CD14-positive monocyte (primary cell): ENCODE results near the gene RNF175. TPM values are rescaled to one million over a fixed set of nuclear protein-coding genes. Genes with fewer than 3 reads are reported as not detected.
A peak's percentile ranks its signal among the peaks of the same experiment; 100 is the strongest.

Experiments used
- DNase-seq, 3 donors: peaks; one replicate each; pipeline ENCODE4 v3.0.0-alpha.2; 2011 to 2022
- H2AFZ ChIP-seq: 2 replicates; pipeline ENCODE4 v1.6.0; 2012; ENCODE audit warnings: mild to moderate bottlenecking, low read depth, low read length, inconsistent platforms; ENCODE audit not compliant: insufficient read depth, poor library complexity, severe bottlenecking
- H3K27ac ChIP-seq, 2 donors: 1 replicate in 1 of 2; 2 replicates in 1 of 2; pipeline ENCODE4 v1.5.1; 2012 to 2013; ENCODE audit warnings: low read length in 2 of 2, control low read depth in 1 of 2, inconsistent platforms in 1 of 2, low read depth in 1 of 2, mild to moderate bottlenecking in 1 of 2
- H3K27me3 ChIP-seq, 2 donors: one replicate each; pipeline versions ENCODE4 v1.6.0 to v1.6.1; 2011 to 2013; ENCODE audit warnings: low read length in 2 of 2; ENCODE audit not compliant: control insufficient read depth in 2 of 2, insufficient read depth in 2 of 2
- H3K36me3 ChIP-seq, 2 donors: replicated peaks in 1 of 2; 1 replicate in 1 of 2; 2 replicates in 1 of 2; pipeline versions ENCODE4 v1.5.1 to v1.6.1; 2012 to 2013; ENCODE audit warnings: low read length in 2 of 2, control low read depth in 1 of 2, inconsistent platforms in 1 of 2, mild to moderate bottlenecking in 1 of 2; ENCODE audit not compliant: insufficient read depth in 2 of 2, control insufficient read depth in 1 of 2
- H3K4me1 ChIP-seq, 2 donors: 1 replicate in 1 of 2; 2 replicates in 1 of 2; pipeline versions ENCODE4 v1.5.1 to v1.6.1; 2012 to 2013; ENCODE audit warnings: low read length in 2 of 2, control low read depth in 1 of 2, inconsistent platforms in 1 of 2, mild to moderate bottlenecking in 1 of 2, moderate library complexity in 1 of 2; ENCODE audit not compliant: insufficient read depth in 2 of 2, control insufficient read depth in 1 of 2
- H3K4me2 ChIP-seq: replicated peaks from 2 replicates; pipeline ENCODE3; 2012; ENCODE audit warnings: low read length, moderate library complexity, mild to moderate bottlenecking; ENCODE audit not compliant: poor library complexity, severe bottlenecking; ENCODE audit errors: extremely low read depth
- H3K4me3 ChIP-seq, 3 experiments: fragments of 200-600 bp in 1 of 3; sonication (generic) in 1 of 3; replicated peaks in 1 of 3; 1 replicate in 2 of 3; 2 replicates in 1 of 3; pipeline ENCODE4 v1.5.1; 2011 to 2013; ENCODE audit warnings: low read length in 3 of 3, mild to moderate bottlenecking in 3 of 3, control low read depth in 2 of 3, low read depth in 2 of 3, inconsistent platforms in 1 of 3, moderate library complexity in 1 of 3
- H3K79me2 ChIP-seq: 2 replicates; pipeline ENCODE4 v1.6.0; 2012; ENCODE audit warnings: mild to moderate bottlenecking, control low read depth, inconsistent platforms, low read length, moderate library complexity; ENCODE audit not compliant: insufficient read depth
- H3K9ac ChIP-seq: 2 replicates; pipeline ENCODE4 v1.6.0; 2017; ENCODE audit warnings: low read length, mild to moderate bottlenecking; ENCODE audit not compliant: insufficient read depth, poor library complexity, severe bottlenecking
- H3K9me3 ChIP-seq, 2 donors: replicated peaks in 1 of 2; 1 replicate in 1 of 2; 2 replicates in 1 of 2; pipeline versions ENCODE4 v1.5.1 to v1.6.1; 2012 to 2013; ENCODE audit warnings: low read length in 2 of 2, control low read depth in 1 of 2; ENCODE audit not compliant: control insufficient read depth in 1 of 2, insufficient read depth in 1 of 2
- H4K20me1 ChIP-seq: 2 replicates; pipeline ENCODE4 v1.6.0; 2012; ENCODE audit warnings: mild to moderate bottlenecking, low read length, control low read depth, moderate library complexity; ENCODE audit not compliant: insufficient read depth
- H3K27ac Mint-ChIP-seq, 7 donors: one replicate each; pipeline ENCODE4 v1.8.0; 2020; ENCODE audit warnings: mild to moderate bottlenecking in 7 of 7, mixed read lengths in 7 of 7, moderate library complexity in 6 of 7, inconsistent platforms in 2 of 7
- H3K27me3 Mint-ChIP-seq, 3 donors: one replicate each; pipeline ENCODE4 v1.8.0; 2021 to 2022; ENCODE audit warnings: low read depth in 3 of 3, mild to moderate bottlenecking in 3 of 3, mixed read lengths in 3 of 3, moderate library complexity in 3 of 3, inconsistent platforms in 1 of 3
- H3K36me3 Mint-ChIP-seq, 2 donors: one replicate each; pipeline ENCODE4 v1.8.0; 2020; ENCODE audit warnings: mixed read lengths in 2 of 2, inconsistent platforms in 1 of 2, mild to moderate bottlenecking in 1 of 2
- H3K4me1 Mint-ChIP-seq: one replicate; pipeline ENCODE4 v1.8.0; 2020; ENCODE audit warnings: mild to moderate bottlenecking, mixed read lengths
- H3K4me3 Mint-ChIP-seq, 2 donors: one replicate each; pipeline ENCODE4 v1.8.0; 2020; ENCODE audit warnings: mild to moderate bottlenecking in 2 of 2, mixed read lengths in 2 of 2, moderate library complexity in 1 of 2
- H3K9me3 Mint-ChIP-seq, 7 donors: one replicate each; pipeline ENCODE4 v1.8.0; 2020 to 2022; ENCODE audit warnings: mixed read lengths in 7 of 7, mild to moderate bottlenecking in 6 of 7, moderate library complexity in 6 of 7, inconsistent platforms in 2 of 7
- WGBS: methylation state at CpG from one replicate; pipeline ENCODE4 v1.1.5; 2013; ENCODE audit warnings: missing lambda C conversion rate; ENCODE audit not compliant: insufficient coverage; 5-methylcytosine and 5-hydroxymethylcytosine counted together
- intact Hi-C, 2 donors: fragments of 100-400 bp; cut with micrococcal nuclease; formaldehyde crosslinking; loops; one replicate each; pipeline versions ENCODE4 v1.15.0 to v1.15.1; 2023
- polyA plus RNA-seq, 3 donors: library from polyadenylated mRNA; depleted of rRNA in 1 of 3; unstranded in 2 of 3; stranded (reverse) in 1 of 3; fragments of 300-500 nt in 2 of 3; fragments of >200 nt in 1 of 3; fragmentation: Illumina TruSeq in 2 of 3; gene quantifications; 1 replicate in 2 of 3; 2 replicates in 1 of 3; pipeline ENCODE4 v1.2.3, GENCODE V29; 2012 to 2021
- TF ChIP-seq, protein P1 (sequence below): fragments of 200-600 bp; IDR thresholded peaks from one replicate; pipeline ENCODE4 v1.8.0; 2022; ENCODE audit warnings: antibody characterized with exemption, mild to moderate bottlenecking

Gene RNF175
- polyA plus RNA-seq, 3 donors, result 0.36 to 0.91 (median 0.55) TPM

GRCh38 chr4:153790500-153790865 is 30.7 kb upstream of the RNF175 start:
- H3K9ac ChIP-seq, result no peak overlapping the region
- Mint-ChIP-seq H3K4me1 (peaks cover 55% of the 10 kb centered on the region), H3K36me3 (peaks cover 4 to 12% of the 10 kb centered on the region in 2 donors), H3K9me3 (peaks cover 0 to 35% (median 20%) of the 10 kb centered on the region in 7 donors), H3K27me3 (peaks cover 88 to 99% (median 98%) of the 10 kb centered on the region in 3 donors), H3K4me3 (peak overlapping the region in 1 of 2 donors; percentile 85), H3K27ac (no peak overlapping the region)
- no peaks in the 10 kb centered on the region for H3K36me3 ChIP-seq
- peak overlapping the region; percentile 60 for H3K4me2 ChIP-seq
- peak overlapping the region; percentile 54 for H2AFZ ChIP-seq
- peaks cover 91 to 99% of the 10 kb centered on the region in 2 donors for H3K27me3 ChIP-seq
- 12% methylated on average over 5 of the region's 10 CpGs for WGBS
- no peaks in the 10 kb centered on the region for H3K79me2 ChIP-seq
- H3K27ac ChIP-seq, result no peak overlapping the region
- DNase-seq, result no peak
- TF ChIP-seq, protein P1, sequence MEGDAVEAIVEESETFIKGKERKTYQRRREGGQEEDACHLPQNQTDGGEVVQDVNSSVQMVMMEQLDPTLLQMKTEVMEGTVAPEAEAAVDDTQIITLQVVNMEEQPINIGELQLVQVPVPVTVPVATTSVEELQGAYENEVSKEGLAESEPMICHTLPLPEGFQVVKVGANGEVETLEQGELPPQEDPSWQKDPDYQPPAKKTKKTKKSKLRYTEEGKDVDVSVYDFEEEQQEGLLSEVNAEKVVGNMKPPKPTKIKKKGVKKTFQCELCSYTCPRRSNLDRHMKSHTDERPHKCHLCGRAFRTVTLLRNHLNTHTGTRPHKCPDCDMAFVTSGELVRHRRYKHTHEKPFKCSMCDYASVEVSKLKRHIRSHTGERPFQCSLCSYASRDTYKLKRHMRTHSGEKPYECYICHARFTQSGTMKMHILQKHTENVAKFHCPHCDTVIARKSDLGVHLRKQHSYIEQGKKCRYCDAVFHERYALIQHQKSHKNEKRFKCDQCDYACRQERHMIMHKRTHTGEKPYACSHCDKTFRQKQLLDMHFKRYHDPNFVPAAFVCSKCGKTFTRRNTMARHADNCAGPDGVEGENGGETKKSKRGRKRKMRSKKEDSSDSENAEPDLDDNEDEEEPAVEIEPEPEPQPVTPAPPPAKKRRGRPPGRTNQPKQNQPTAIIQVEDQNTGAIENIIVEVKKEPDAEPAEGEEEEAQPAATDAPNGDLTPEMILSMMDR, result no peak
- intact Hi-C loops, result no loop called here
- H4K20me1 ChIP-seq, result no peaks in the 10 kb centered on the region
- peaks cover 27 to 46% of the 10 kb centered on the region in 2 donors for H3K4me1 ChIP-seq
- H3K9me3 ChIP-seq, result peaks cover 0 to 63% of the 10 kb centered on the region in 2 donors
- peak overlapping the region in 1 of 3 experiments; percentile 67 for H3K4me3 ChIP-seq

DNA sequence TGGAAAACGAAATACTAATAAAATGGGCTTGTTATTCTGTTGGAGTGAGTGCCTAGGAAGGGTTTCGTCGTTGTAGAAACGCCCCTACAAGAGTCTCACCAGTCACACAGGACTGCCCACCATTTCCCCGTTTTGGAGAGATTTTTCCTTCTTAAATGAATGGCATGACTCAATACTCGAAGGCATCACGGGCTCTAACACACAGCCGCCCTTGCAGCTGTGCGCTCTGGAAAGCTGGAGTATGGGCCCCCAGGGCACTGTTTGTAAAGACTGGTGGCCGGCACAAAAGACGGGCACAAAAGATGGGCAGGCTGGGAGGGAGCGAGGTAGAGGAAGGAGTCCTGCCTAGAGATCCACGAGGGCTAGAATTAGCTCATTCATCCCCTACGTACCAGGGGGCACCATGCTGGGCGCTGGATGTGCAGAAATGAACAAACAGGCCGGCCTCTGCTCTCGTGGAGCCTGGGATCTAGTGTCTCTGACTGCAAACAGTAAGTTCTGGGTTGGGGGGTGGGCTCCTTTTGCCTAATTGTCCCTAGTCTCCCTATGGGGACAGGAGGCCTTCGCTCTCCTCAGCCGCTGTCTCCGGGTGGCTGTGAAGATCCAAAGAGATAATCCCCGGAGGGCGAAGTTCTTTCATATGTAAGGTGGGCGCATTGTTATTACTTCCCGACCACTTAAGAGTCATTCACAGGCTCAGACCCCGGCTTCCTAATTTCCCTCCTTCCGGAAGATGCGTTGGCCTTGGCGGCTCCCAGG is 30.1 kb upstream of the RNF175 start:
- H3K36me3 ChIP-seq, result no peaks in the 10 kb centered on the region
- H3K4me2 ChIP-seq, result peak overlapping the region; percentile 56
- intact Hi-C loops, result no loop called here
- Mint-ChIP-seq H3K36me3 (peaks cover 4 to 12% of the 10 kb centered on the region in 2 donors), H3K4me3 (peak overlapping the region; percentile 37 to 85), H3K27me3 (peaks cover 89 to 98% (median 98%) of the 10 kb centered on the region in 3 donors), H3K9me3 (peaks cover 0 to 35% (median 20%) of the 10 kb centered on the region in 7 donors), H3K4me1 (peaks cover 55% of the 10 kb centered on the region), H3K27ac (no peak overlapping the region)
- no peaks in the 10 kb centered on the region for H3K79me2 ChIP-seq
- H2AFZ ChIP-seq, result peak overlapping the region; percentile 54
- TF ChIP-seq, protein P1, result no peak
- no peak overlapping the region for H3K4me3 ChIP-seq
- WGBS, result 11% methylated on average over 6 of the region's 28 CpGs
- peaks cover 0 to 63% of the 10 kb centered on the region in 2 donors for H3K9me3 ChIP-seq
- H3K9ac ChIP-seq, result no peak overlapping the region
- H3K27me3 ChIP-seq, result peaks cover 88 to 99% of the 10 kb centered on the region in 2 donors
- peaks cover 27 to 46% of the 10 kb centered on the region in 2 donors for H3K4me1 ChIP-seq
- H3K27ac ChIP-seq, result no peak overlapping the region
- DNase-seq, result no peak
- H4K20me1 ChIP-seq, result no peaks in the 10 kb centered on the region
